HUDEP-2 (cell line): Measurements from ENCODE around the gene GSE1.
"Not testable (repeated sequence)": the region's sequence is repeated elsewhere in the genome, so short reads cannot be mapped to it uniquely, and the experiment has no call there.

ENCODE experiments used
- DNase-seq, 76 experiments: peaks; one replicate each; lab custom pipeline; 2025; ENCODE audit not compliant: unreplicated experiment in 76 of 76; lab: John Stamatoyannopoulos, UW

GSE1 gene

DNA sequence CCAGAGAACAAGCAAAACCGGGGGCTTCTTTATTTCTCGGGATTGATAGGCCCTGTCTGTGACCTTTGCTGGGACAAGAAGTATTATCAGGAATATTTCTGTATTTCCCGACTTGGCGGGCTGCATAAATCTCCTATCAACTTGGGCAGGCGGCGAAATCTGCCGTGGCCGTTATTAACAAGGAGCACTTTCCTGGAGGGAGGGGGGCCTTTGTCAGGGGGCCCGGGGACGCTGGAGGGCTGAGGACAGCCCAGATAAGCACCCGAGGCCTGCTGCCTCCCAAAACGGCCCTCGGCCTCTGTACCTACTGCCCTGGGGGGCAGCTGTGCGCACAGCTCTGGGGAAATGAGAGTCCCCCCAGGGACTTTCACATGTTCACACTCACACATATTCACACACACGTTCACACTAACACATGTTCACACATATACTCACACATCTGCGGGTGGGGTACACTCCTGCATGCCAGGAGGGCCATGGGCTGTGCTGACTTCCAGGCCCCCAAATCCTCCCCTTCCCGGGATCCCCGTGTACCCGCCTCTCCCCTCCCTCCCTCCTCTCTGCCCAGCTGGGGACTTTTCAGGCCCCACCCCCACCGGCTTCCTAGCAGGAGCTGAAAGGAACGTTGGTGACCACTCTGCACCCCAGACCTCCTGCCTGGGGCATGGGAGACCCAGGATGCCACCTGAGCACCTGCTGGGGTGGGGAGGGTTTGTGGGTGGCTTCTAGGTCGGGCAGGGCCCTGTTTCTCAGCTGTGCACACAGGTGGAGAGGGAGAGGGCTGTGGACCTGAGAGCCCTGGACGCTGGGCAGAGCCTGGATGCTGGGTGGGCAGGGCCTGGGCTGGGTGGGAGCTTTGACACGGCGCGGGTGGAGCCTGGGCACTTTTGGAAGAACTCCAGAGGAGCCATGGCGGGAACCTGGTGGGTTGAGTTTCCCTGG, 24.3 kb upstream of the GSE1 start:
- peak in 19 of 76 experiments; percentile 10 to 49 (median 24) for DNase-seq

DNA sequence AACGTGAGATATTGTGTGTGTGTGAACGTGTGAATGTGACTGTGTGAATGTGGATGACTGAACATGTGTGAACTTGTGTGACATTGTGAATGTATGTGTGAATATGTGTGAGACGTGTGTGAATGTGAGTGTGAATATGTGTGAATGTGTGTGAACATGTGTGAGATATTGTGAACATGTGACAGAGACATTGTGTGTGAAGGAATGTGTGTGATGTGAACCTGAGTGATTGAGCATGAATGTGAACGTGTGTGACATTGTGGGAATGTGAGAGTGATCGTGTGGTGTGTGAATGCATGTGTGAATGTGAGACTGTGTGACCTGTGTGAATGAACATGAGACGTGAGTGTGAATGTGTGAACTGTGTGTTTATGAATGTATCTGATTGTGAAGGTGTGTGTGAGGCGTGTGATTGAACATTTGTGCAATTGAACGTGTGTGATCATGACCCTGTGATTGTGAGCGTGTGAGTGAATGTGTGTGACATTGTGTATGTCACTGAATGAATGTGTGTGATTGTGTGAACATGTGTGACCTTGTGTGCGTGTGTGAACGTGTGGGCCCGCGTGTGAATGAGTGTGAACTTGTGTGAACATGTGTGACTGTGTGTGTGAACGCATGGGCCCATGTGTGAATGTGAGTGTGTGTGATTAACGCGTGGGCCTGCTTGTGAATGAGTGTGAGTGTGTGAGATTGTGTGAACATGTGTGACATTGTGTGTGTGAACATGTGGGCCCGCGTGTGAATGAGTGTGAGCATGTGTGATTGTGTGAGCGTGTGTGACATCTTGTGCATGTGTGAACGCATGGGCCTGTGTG, 23.2 kb upstream of the GSE1 start:
- no peak for DNase-seq

DNA sequence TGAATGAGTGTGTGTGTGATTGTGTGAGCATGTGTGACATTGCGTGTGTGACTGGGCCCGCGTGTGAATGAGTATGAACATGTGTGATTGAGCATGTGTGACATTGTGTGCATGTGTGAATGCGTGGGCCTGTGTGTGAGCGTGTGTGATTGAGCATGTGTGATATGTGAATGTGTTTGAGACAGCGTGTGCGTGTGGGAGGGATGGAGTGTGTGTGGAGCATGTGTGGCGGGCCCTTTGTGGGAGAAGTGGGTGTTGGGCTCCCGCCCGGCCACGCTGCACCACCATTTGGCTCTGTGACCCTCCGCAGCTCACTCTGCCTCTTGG, 22.7 kb upstream of the GSE1 start:
- no peak for DNase-seq

DNA sequence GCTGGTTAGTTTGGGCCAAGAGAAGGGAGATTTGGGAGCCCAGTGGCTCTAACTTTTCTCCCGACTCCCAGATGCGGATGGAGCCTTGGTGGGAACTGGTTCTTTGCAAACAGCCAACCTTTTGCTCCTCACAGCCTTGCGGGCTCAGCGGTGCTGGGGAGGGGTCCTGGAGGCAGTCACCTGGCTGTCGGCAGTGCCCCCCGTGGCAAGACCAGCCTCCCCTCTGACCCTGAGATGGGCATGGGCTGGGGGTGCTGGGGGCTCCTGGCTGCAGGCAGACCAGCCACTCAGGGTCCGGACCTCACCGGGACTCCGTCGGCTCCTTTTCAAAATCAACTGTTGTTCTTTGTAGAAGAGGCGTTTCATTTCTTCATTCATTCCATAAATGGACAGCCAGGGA, 21.7 kb upstream of the GSE1 start:
- DNase-seq, result no peak

DNA sequence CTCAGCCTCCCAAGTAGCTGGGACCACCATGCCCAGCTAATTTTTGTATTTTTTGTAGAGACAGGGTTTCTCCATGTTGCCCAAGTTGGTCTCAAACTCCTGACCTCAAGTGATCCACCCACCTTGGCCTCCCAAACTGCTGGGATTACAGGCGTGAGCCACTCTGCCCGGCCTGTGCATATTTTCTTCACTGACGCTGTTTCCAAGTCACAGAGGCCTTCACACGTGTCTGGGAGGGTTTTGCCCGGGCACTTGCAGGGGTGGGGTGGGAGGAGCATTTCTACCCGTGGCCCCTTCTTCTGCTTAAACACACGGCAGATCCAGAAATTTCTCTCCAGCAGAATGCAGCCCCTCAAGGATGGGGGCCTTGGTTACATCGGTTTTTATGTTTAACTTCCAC, 20.8 kb upstream of the GSE1 start:
- DNase-seq, result not testable (repeated sequence)

DNA sequence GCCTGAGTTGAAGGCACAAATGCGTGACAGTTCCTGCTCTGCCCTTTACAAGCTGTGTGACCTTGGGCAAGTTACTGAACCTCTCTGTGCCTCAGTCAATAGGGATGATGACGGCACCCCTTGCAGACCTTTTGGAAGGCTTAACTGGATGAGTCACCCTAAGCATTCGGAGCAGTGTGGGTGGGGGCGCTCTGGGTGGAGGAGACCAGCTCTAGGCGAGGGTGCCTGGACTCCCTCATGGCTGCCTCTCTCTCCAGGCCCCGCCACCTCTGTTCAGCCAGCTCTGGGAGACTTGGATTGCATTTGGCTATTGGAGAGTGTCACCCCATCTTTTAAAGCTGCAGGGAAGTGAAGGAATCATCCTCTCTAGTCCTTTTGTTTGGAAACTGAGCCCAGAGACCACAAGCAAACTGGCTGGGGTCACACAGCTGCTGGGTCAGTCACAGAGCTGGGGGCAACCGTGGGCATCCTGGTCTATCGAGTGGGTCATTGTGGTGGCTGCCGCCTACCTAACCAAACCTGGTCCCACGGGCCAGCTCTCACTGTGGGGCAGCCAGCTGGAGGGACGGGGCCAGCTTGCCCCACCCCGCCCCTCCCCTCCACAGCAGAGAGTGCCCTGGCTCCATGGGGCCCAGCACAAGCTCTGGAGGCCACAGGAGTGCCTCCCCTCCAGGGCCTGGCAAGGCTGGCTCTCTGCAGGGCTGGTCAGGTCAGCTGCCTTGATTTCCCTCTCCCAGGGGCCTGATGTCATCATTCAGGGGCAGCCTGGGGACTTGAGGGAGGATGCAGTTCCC, 20.2 kb upstream of the GSE1 start:
- peak in 21 of 76 experiments; percentile 6 to 52 (median 26) for DNase-seq

DNA sequence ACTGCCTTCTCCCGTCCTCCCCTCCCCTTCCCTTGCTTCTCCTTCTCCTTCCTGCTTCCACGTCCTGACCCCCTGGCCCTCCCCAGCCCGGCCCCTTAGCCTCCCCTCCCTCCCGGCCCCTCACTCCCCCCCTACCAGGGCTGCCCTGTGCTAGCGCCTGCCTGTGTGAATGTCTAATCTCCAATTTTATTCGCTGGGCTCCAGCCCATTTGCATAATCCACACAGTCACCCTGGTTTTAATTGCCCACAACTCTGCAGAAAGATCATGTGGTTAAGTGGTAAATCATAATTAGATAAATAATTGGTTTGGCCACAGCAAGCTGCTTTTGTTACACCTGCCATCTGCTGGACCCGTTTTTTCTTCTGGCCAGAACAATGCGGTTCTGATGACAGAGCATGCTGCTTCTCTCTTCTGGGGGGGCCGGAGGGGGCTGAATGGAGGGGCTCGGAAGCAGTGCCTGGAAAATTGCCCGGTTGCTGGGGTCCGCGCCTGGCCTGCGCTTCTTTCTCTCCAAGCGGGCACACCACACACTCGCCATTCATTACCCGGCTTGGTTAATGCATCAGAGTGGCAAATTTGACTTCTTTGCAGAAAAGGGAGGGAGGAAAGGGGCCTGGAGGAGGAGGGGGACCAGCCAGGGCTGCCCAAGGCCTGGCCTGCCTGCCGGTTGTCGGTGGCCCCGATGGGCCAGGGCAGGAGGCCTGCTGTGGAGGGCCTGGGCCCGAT, 19.5 kb upstream of the GSE1 start:
- DNase-seq, result no peak

DNA sequence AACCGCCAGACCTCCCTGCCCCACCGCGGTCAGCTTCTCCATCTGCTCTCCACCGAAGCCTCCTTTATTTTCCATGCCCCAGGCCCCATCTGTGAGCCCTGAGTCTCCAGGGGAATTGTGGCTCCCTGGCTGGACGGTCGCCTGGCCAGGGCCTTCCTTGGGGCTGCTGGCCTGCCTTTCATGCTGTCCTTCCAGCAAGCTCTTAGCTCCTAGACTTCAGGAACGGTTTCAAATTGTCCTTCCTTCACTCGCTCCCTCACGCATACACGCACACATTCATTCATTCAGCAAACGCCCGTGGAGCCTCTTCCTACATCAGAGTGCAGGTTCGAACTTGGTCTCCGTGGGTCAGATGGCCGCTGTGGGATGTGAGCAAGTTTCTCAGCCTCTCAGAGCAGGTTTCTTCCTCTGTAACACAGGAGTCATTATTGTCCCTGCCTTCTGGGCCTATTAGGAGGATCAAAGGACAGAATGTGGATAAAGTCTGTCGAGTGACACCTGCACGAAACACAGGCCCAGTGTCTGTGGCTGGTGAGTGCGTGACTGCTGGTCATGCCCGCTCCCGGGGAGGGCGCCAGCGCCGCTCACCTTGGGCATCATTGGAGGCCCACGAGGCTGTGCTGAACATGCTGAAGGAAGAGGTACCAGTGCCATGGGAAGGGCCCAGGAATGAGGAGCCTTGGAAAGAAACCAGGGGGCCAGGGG, 18.7 kb upstream of the GSE1 start:
- no peak for DNase-seq

DNA sequence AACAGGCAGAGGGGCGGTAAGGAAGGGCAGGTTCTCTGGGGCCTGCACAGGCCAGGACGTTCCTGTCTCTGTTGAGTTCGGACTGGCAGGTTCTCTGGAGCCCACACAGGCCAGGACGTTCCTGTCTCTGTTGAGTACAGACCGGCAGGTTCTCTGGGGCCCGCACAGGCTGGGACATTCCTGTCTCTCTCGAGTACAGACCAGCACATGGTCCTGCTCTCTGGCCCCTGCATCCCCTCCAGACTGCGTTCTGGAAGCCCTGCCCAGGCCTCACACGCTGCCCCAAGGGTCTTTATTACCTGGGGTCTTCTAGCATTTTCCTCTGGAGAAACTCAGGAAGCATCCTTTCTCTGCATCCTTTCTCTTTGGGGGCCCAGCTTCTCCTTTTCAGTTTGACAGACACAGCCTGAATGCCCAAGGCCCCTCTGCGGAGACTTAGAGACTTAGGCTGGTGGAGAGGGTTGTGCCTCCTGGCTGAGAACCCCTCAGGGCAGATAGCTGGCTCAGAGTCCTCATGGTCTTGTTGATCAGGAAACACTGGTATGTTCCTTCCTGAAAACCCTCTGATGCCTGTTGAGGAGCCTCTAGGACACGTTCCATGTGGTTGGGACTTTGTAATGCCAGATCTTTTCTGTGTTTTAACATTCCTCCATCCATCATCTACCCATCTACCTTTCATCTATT, 18.0 kb upstream of the GSE1 start:
- DNase-seq, result no peak

DNA sequence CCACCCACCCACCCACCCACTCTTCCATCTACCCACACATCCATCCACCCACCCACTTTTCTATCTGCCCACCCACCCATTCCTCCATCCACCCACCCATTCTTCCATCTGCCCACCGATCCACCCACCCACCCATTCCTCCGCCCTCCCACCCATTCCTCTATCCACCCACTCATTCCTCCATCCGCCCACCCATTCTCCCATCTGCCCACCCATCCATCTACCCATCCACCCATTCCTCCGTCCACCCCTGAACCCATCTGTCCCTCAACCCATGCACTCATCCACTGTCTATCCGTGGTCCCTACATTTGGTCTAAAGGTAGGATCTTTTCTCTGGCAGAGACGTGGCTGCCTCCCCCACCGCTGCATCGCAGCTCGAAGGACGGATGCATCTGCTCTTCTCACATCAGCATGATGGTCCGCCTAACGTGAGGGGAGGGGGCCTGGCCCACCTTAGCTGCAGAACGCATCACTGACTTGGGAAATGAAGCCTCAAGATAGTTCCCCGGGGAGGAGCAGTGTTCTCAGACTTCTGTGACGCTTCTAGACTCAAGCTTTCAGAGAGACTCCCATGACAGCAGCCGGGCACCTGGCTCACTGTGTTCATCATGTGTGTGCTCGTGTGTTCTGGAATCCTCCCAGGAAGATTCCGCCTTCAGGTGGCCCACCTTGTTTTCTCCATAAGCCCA, 17.2 kb upstream of the GSE1 start:
- no peak for DNase-seq

DNA sequence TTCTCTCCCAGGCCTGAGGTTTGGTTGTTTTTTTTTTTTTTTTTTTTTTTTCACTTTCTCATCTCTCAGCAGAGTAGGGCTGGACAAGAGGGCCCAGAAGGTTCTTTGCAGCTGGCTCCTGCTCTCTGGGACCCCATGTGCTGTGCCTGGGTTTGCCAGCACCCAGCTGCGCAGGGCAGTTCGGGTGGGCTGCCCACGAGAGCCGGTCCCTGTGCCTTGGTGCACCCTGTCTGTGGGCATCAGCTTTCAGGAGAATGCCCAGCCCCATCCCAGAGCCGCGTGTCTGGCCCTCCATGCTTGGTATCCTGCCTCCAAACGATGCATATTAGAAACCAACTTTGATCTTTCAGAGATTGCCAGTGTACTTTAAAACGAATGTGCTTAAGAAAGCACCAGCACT, 15.0 kb upstream of the GSE1 start:
- DNase-seq, result no peak

DNA sequence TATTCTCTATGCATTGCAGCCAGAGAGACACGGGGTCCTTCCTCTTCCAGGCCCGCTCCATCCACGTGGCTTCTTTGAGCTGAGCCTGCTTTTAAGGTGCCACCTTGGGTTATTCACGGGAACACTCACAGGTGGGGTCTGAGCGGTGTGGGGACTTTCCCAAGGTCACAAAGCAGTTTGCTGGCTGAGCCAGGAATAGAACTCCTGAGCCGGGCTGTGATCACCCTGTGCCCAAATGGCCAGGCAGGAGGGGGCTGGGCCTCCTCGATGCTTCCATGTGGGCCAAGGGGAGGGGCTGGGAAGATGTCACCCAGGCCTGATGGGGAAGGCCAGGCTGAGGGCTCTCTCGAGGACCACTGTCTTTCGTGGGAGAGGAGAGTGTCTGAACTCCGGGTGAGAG, 13.0 kb upstream of the GSE1 start:
- no peak for DNase-seq

DNA sequence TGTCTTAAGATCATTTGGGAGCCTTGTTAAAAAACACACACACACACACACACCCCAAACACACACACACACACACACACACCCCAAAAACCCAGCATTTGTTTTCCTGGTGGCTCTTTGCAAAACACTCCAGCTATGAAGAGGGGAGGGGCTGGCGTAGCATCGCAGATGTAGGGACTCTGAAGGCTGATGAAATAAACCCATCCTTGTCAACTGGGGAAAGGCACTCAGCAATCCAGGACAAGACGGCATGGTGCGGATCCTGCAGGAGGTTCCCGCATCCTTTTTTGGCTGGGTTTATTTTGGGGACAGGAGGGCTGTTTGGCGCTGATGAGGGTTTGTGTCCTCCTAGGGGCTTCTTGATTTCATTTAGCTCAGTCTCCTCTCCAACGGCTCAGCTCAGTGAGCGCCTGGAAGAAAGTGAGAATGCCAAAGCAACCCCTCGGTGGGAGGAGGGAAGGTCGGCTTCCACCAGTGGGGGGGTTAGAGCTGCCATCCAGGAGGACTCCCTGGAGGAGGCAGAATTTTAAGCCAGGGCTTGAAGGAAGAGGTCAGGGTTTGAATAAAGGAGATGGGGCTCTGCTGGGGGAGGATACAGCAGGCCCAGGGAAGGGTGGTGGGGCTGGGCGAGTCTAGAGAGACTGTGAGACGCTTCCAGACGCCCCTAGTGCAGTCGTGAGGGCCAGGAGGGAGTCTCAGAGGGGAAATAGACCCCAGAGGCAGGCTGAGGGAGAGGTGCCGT, 12.4 kb upstream of the GSE1 start:
- no peak for DNase-seq

DNA sequence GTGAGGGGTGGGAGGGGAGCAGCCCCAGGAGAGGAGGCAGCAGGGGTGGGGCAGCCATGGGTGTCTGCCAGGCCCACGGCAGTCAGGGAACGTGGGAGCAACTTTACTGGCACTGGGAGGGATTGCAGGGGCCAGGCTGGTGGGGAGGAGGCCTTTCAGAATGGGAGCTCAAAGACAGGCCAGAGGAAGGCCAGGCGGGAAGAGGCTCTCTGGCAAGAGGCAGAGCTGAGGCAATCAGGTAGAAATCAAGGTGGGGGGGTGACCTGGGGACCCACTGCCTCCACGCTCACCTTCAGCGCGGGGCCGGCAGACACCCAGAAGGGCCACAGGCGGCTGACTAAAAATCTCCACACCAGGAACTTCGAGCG, 11.9 kb upstream of the GSE1 start:
- DNase-seq, result peak in 2 of 76 experiments; percentile 9 to 19

DNA sequence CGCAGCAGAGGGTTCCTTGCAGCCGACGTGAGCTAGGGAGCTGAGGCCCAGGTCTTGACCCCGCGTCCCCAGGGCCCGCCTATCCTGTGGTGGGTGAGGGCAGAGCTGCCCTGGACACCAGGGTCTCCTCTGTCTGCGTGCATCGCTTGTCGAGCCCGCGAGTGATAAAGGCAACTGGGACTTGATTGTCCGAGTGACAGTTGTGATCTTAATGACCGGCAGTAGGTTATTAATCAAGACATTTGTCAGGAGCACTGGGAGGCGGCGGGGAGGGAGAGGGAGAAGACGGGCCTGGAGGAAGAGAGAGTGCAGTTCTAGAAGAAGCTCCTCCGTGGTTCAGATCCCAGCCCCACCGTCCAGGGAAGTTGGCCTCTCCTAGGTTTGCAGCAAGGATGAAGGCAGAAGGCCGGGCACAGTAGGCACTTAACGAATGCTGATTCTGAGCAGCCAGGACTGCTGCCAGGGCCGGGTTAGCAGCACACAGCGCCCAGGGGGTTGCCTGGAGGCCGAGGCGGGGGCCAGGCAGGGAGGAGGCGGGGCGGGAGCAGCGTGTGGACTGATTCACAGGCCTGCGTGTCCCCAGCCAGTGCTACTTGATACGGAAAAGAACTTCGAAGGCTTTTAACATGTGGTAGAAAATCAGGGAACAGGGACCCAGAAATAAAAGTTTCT, 11.3 kb upstream of the GSE1 start:
- no peak for DNase-seq

DNA sequence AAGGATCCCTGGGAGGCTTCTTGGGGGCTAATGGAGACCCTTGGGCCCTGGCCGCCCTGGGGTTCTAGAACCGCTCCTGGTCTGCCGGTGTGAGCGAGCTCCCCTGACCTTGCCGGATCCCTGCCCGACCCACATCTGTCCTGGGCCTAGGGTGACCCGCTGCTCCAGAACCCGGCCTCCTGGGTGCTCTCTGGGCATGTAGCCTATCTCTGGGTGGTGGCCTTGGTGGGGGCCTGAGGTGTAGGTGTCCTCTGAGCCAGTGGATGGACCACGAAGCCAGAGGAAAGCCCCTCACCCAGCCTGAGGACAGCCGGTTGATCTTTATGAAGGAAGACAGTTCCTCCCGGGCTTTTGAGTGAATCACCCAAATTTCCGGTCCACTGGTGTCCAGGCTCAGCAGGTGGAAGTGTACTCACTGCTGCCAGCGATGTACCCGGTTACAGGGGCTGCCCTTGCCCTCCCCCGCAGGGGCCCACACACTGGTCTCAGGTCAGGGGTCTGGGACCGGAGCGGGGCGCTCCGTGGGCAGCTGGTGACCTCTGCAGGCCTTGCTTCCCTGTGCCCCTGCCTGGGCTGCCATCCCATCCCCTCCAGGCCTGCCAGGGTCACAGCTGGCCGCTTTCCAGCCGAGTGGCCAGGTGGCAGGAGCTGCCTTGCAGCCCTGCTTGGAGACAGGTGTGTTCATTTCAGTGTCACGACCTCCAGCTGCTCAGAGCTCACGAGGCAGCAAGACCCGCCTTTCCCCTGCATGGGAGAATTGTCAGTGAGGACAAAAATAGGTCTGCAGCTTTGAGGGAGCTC, 10.5 kb upstream of the GSE1 start:
- DNase-seq, result no peak
